OCI-LY7 (cell line): Measurements from ENCODE around the gene IL17RA. TPM values are rescaled to one million over a fixed set of nuclear protein-coding genes. Genes with fewer than 3 reads are reported as not detected.

Source experiments
- BruUV-seq: library from RNA; stranded (reverse); fragments of 400-500 nt; replicated peaks from 2 replicates; lab custom pipeline; 2021; lab: Mats Ljungman, UMichigan
- CTCF ChIA-PET: fragments of 300-600 bp; sonication (Branson Sonifier 250); formaldehyde crosslinking; loops from one replicate; lab custom pipeline; 2022; ENCODE audit warnings: antibody characterized with exemption; ENCODE audit not compliant: unreplicated experiment; lab: Charles Lee
- POLR2A ChIA-PET: fragments of 300-600 bp; sonication (Branson Sonifier 250); formaldehyde crosslinking; loops from one replicate; lab custom pipeline; 2022; ENCODE audit warnings: antibody characterized with exemption; lab: Charles Lee
- DNase-seq: peaks from one replicate; pipeline ENCODE4 v3.0.0-alpha.2; 2015; ENCODE audit warnings: low spot score
- H2AFZ ChIP-seq: fragments of 200-600 bp; sonication (generic), shearing (Covaris generic); 2 replicates; pipeline ENCODE4 v1.6.1; 2014; ENCODE audit warnings: mild to moderate bottlenecking, antibody characterized with exemption, low read length, moderate library complexity
- H3K27ac ChIP-seq: fragments of 200-600 bp; sonication (generic); 2 replicates; pipeline ENCODE4 v1.5.1; 2014; ENCODE audit warnings: mixed run types, low read depth, mild to moderate bottlenecking, moderate library complexity, low read length, inconsistent platforms; ENCODE audit not compliant: poor library complexity, severe bottlenecking
- H3K36me3 ChIP-seq: fragments of 200-600 bp; sonication (generic); 2 replicates; pipeline ENCODE4 v1.6.1; 2014; ENCODE audit warnings: mild to moderate bottlenecking, antibody characterized with exemption, low read length, moderate library complexity, mixed read lengths; ENCODE audit not compliant: insufficient read depth
- H3K4me1 ChIP-seq: fragments of 200-600 bp; sonication (generic); 2 replicates; pipeline ENCODE4 v1.5.1; 2014; ENCODE audit warnings: mild to moderate bottlenecking, low read length; ENCODE audit not compliant: insufficient read depth, poor library complexity, severe bottlenecking
- H3K4me2 ChIP-seq: fragments of 200-600 bp; sonication (generic); 2 replicates; pipeline ENCODE4 v1.6.1; 2014; ENCODE audit warnings: mild to moderate bottlenecking, low read length
- H3K4me3 ChIP-seq: fragments of 200-600 bp; sonication (generic); 2 replicates; pipeline ENCODE4 v1.5.1; 2014; ENCODE audit warnings: mild to moderate bottlenecking, low read depth, low read length; ENCODE audit not compliant: poor library complexity, severe bottlenecking
- H3K79me2 ChIP-seq: fragments of 200-600 bp; sonication (generic); 2 replicates; pipeline ENCODE4 v1.6.1; 2016; ENCODE audit warnings: low read depth, mild to moderate bottlenecking, low read length, moderate library complexity, mixed read lengths; ENCODE audit not compliant: insufficient read depth
- H3K9me2 ChIP-seq: fragments of 200-600 bp; sonication (generic); 2 replicates; pipeline ENCODE4 v1.6.1; 2016; ENCODE audit warnings: mild to moderate bottlenecking, low read length, mixed read lengths; ENCODE audit not compliant: insufficient read depth
- H3K9me3 ChIP-seq: fragments of 200-600 bp; sonication (generic); 2 replicates; pipeline ENCODE4 v1.6.1; 2014; ENCODE audit warnings: mild to moderate bottlenecking, mixed run types, low read length, mixed read lengths
- H4K20me1 ChIP-seq: fragments of 200-600 bp; sonication (generic); 2 replicates; pipeline ENCODE4 v1.6.1; 2014; ENCODE audit warnings: mild to moderate bottlenecking, antibody characterized with exemption, low read length, moderate library complexity, mixed read lengths; ENCODE audit not compliant: insufficient read depth
- CTCF ChIP-seq: fragments of 200-600 bp; sonication (generic); conservative IDR thresholded peaks from 2 replicates; pipeline ENCODE4 v1.5.1; 2014; ENCODE audit warnings: mild to moderate bottlenecking, antibody characterized with exemption, low read length, moderate library complexity, mixed read lengths
- EZH2phosphoT487 ChIP-seq: fragments of 200-600 bp; sonication (generic); IDR thresholded peaks from 2 replicates; pipeline ENCODE4 v1.6.1; 2018; ENCODE audit warnings: low read depth, borderline replicate concordance, mild to moderate bottlenecking, mixed run types, antibody characterized with exemption, low read length, moderate library complexity, mixed read lengths
- intact Hi-C: fragments of 100-400 bp; cut with micrococcal nuclease; formaldehyde crosslinking; loops from one replicate; pipeline ENCODE4 v1.10.0; 2022; ENCODE audit not compliant: unreplicated experiment
- total RNA-seq, 2 experiments: library from RNA; depleted of rRNA in 1 of 2; stranded (reverse); fragments of >200 nt in 1 of 2; shearing (Covaris generic) in 1 of 2; gene quantifications; 2 replicates each; pipeline ENCODE4 v1.2.3, GENCODE V29; 2014 to 2022

The IL17RA gene
- total RNA-seq, 2 experiments from 2014 or later: 7.8 to 10.9 TPM

GRCh38 chr22:17047656-17048055, 37.1 kb upstream of the IL17RA start:
- Histone ChIP-seq H2AFZ (no peak overlapping the region), H3K4me1 (peaks cover 30% of the 10 kb centered on the region), H3K79me2 (peaks cover 21% of the 10 kb centered on the region; the same call in 1 of the 2 replicates), H3K9me3 (no peaks in the 10 kb centered on the region), H3K9me2 (no peaks in the 10 kb centered on the region), H3K4me3 (no peak overlapping the region), H4K20me1 (peaks cover 8% of the 10 kb centered on the region; the same call in 1 of the 2 replicates), H3K27ac (no peak overlapping the region), H3K4me2 (no peak overlapping the region), H3K36me3 (peaks cover 62% of the 10 kb centered on the region)
- CTCF ChIA-PET: no interaction called here
- BruUV-seq: no TSS peak
- TF ChIP-seq EZH2phosphoT487 (no peak), CTCF (no peak)
- POLR2A ChIA-PET: no interaction called here
- no peak for DNase-seq
- intact Hi-C loops: no loop called here

GRCh38 chr22:17056058-17056457, 28.7 kb upstream of the IL17RA start:
- no peak for DNase-seq
- H3K4me1 ChIP-seq: no peaks in the 10 kb centered on the region
- intact Hi-C loops: loop anchor here (10.0 kb wide), 1 partner anchor 901 kb away; no protein-coding TSS in a partner anchor
- no peaks in the 10 kb centered on the region for H3K9me2 ChIP-seq
- BruUV-seq: no TSS peak
- ChIA-PET CTCF (no interaction called here), POLR2A (no interaction called here)
- H3K36me3 ChIP-seq: peaks cover 40% of the 10 kb centered on the region
- no peak overlapping the region for H3K4me3 ChIP-seq
- no peaks in the 10 kb centered on the region for H3K79me2 ChIP-seq
- no peak overlapping the region for H3K27ac ChIP-seq
- H2AFZ ChIP-seq: no peak overlapping the region
- H3K4me2 ChIP-seq: no peak overlapping the region
- H3K9me3 ChIP-seq: no peaks in the 10 kb centered on the region
- TF ChIP-seq CTCF (no peak), EZH2phosphoT487 (no peak)
- H4K20me1 ChIP-seq: no peaks in the 10 kb centered on the region

GRCh38 chr22:17056807-17057206, 28.0 kb upstream of the IL17RA start:
- TF ChIP-seq EZH2phosphoT487: no peak
- TF ChIP-seq CTCF: no peak
- Histone ChIP-seq H3K9me3 (no peaks in the 10 kb centered on the region), H2AFZ (no peak overlapping the region), H3K27ac (no peak overlapping the region), H3K9me2 (no peaks in the 10 kb centered on the region), H3K36me3 (peaks cover 34% of the 10 kb centered on the region), H3K79me2 (no peaks in the 10 kb centered on the region), H3K4me3 (no peak overlapping the region), H4K20me1 (no peaks in the 10 kb centered on the region), H3K4me2 (no peak overlapping the region), H3K4me1 (no peaks in the 10 kb centered on the region)
- ChIA-PET CTCF (no interaction called here), POLR2A (no interaction called here)
- no TSS peak for BruUV-seq
- intact Hi-C loops: loop anchor here (10.0 kb wide), 1 partner anchor 902 kb away; no protein-coding TSS in a partner anchor
- no peak for DNase-seq
